Measurements from ENCODE around the gene NDUFB2.
"Not testable (repeated sequence)": the region's sequence is repeated elsewhere in the genome, so short reads cannot be mapped to it uniquely, and the experiment has no call there.

Gene NDUFB2

GRCh38 chr7:140678081-140678815 is 18.3 kb upstream of the NDUFB2 start:
- no peak overlapping the region for H3K4me3 Mint-ChIP-seq
- peaks cover 49% of the 10 kb centered on the region for H3K36me3 Mint-ChIP-seq
- H3K27ac Mint-ChIP-seq: no peak overlapping the region
- no peak for DNase-seq (ENCODE audit: low spot score in 2 of 2)
- H3K4me1 Mint-ChIP-seq: peaks cover 33% of the 10 kb centered on the region
- ATAC-seq: no peak
- no peaks in the 10 kb centered on the region for H3K9me3 Mint-ChIP-seq

GRCh38 chr7:140678816-140679130 is 17.7 kb upstream of the NDUFB2 start:
- H3K4me1 Mint-ChIP-seq: peaks cover 29% of the 10 kb centered on the region
- H3K4me3 Mint-ChIP-seq: no peak overlapping the region
- no peak for ATAC-seq
- H3K36me3 Mint-ChIP-seq: peaks cover 44% of the 10 kb centered on the region
- H3K9me3 Mint-ChIP-seq: no peaks in the 10 kb centered on the region
- no peak for DNase-seq (ENCODE audit: low spot score in 2 of 2)
- no peak overlapping the region for H3K27ac Mint-ChIP-seq

GRCh38 chr7:140679186-140679585 is 17.3 kb upstream of the NDUFB2 start:
- Mint-ChIP-seq H3K4me1 (peaks cover 25% of the 10 kb centered on the region), H3K4me3 (no peak overlapping the region), H3K27ac (peak overlapping the region; percentile 8), H3K9me3 (no peaks in the 10 kb centered on the region), H3K36me3 (peaks cover 47% of the 10 kb centered on the region)
- DNase-seq (ENCODE audit: low spot score in 2 of 2): no peak
- ATAC-seq: no peak

- Mint-ChIP-seq H3K36me3 (peaks cover 52% of the 10 kb centered on the region), H3K4me3 (no peak overlapping the region), H3K9me3 (no peaks in the 10 kb centered on the region), H3K4me1 (peaks cover 12% of the 10 kb centered on the region), H3K27ac (no peak overlapping the region)
- ATAC-seq (no peak), DNase-seq (ENCODE audit: low spot score in 2 of 2) (no peak)
Observed at GRCh38 chr7:140680886-140681285, 15.6 kb upstream of the NDUFB2 start.

- Mint-ChIP-seq H3K4me3 (no peak overlapping the region), H3K27ac (no peak overlapping the region), H3K36me3 (peaks cover 60% of the 10 kb centered on the region), H3K4me1 (peaks cover 12% of the 10 kb centered on the region), H3K9me3 (no peaks in the 10 kb centered on the region)
- no peak for ATAC-seq
- no peak for DNase-seq (ENCODE audit: low spot score in 2 of 2)
Observed at GRCh38 chr7:140681766-140682165, 14.7 kb upstream of the NDUFB2 start.

GRCh38 chr7:140683657-140684056 is 12.9 kb upstream of the NDUFB2 start:
- no peak for DNase-seq (ENCODE audit: low spot score in 2 of 2)
- Mint-ChIP-seq H3K36me3 (peaks cover 75% of the 10 kb centered on the region), H3K4me3 (no peak overlapping the region), H3K4me1 (no peaks in the 10 kb centered on the region), H3K27ac (peak overlapping the region; percentile 59), H3K9me3 (no peaks in the 10 kb centered on the region)
- no peak for ATAC-seq

- peak overlapping the region; percentile 59 for H3K27ac Mint-ChIP-seq
- H3K4me1 Mint-ChIP-seq: no peaks in the 10 kb centered on the region
- no peak overlapping the region for H3K4me3 Mint-ChIP-seq
- peaks cover 73% of the 10 kb centered on the region for H3K36me3 Mint-ChIP-seq
- no peak for DNase-seq (ENCODE audit: low spot score in 2 of 2)
- ATAC-seq: no peak
- no peaks in the 10 kb centered on the region for H3K9me3 Mint-ChIP-seq
Observed at GRCh38 chr7:140684066-140684950, 12.2 kb upstream of the NDUFB2 start.

- H3K4me1 Mint-ChIP-seq: no peaks in the 10 kb centered on the region
- no peak for ATAC-seq
- no peak overlapping the region for H3K27ac Mint-ChIP-seq
- peaks cover 66% of the 10 kb centered on the region for H3K36me3 Mint-ChIP-seq
- no peak overlapping the region for H3K4me3 Mint-ChIP-seq
- DNase-seq (ENCODE audit: low spot score in 2 of 2): no peak
- H3K9me3 Mint-ChIP-seq: no peaks in the 10 kb centered on the region
Observed at GRCh38 chr7:140685407-140686087, 11.0 kb upstream of the NDUFB2 start.

- Mint-ChIP-seq H3K36me3 (peaks cover 63% of the 10 kb centered on the region), H3K4me1 (no peaks in the 10 kb centered on the region)
Observed at GRCh38 chr7:140686921-140687320, 9.6 kb upstream of the NDUFB2 start.

GRCh38 chr7:140688341-140688740 is 8.2 kb upstream of the NDUFB2 start:
- no peak for DNase-seq (ENCODE audit: low spot score in 2 of 2)
- Mint-ChIP-seq H3K9me3 (no peaks in the 10 kb centered on the region), H3K4me3 (no peak overlapping the region), H3K36me3 (peaks cover 65% of the 10 kb centered on the region), H3K4me1 (peaks cover 9% of the 10 kb centered on the region), H3K27ac (no peak overlapping the region)
- ATAC-seq: no peak

More at GRCh38 chr7:140686921-140687320, 9.6 kb upstream of the NDUFB2 start:
- Mint-ChIP-seq H3K4me3 (no peak overlapping the region), H3K27ac (no peak overlapping the region), H3K9me3 (no peaks in the 10 kb centered on the region)
- ATAC-seq: no peak
- DNase-seq (ENCODE audit: low spot score in 2 of 2): no peak

- Mint-ChIP-seq H3K4me1 (peaks cover 11% of the 10 kb centered on the region), H3K4me3 (no peak overlapping the region), H3K27ac (no peak overlapping the region), H3K9me3 (no peaks in the 10 kb centered on the region), H3K36me3 (peaks cover 58% of the 10 kb centered on the region)
- DNase-seq (ENCODE audit: low spot score in 2 of 2): no peak
- no peak for ATAC-seq
Observed at GRCh38 chr7:140689199-140690152, 7.0 kb upstream of the NDUFB2 start.

- peaks cover 54% of the 10 kb centered on the region for H3K36me3 Mint-ChIP-seq
Observed at GRCh38 chr7:140691376-140692045, 5.0 kb upstream of the NDUFB2 start.

GRCh38 chr7:140693849-140694248 is 2.7 kb upstream of the NDUFB2 start:
- Mint-ChIP-seq H3K4me1 (peaks cover 36% of the 10 kb centered on the region), H3K36me3 (peaks cover 41% of the 10 kb centered on the region)
- not testable (repeated sequence) for H3K27ac Mint-ChIP-seq; H3K9me3 Mint-ChIP-seq; DNase-seq (ENCODE audit: low spot score in 2 of 2); H3K4me3 Mint-ChIP-seq; ATAC-seq

More at GRCh38 chr7:140691376-140692045, 5.0 kb upstream of the NDUFB2 start:
- Mint-ChIP-seq H3K27ac (peak overlapping the region; percentile 50), H3K9me3 (no peaks in the 10 kb centered on the region), H3K4me1 (peaks cover 17% of the 10 kb centered on the region), H3K4me3 (no peak overlapping the region)
- no peak for ATAC-seq
- DNase-seq (ENCODE audit: low spot score in 2 of 2): no peak

- Mint-ChIP-seq H3K4me3 (no peak overlapping the region), H3K4me1 (peaks cover 42% of the 10 kb centered on the region), H3K9me3 (no peaks in the 10 kb centered on the region), H3K27ac (no peak overlapping the region), H3K36me3 (peaks cover 40% of the 10 kb centered on the region)
- DNase-seq (ENCODE audit: low spot score in 2 of 2) (no peak), ATAC-seq (no peak)
Observed at GRCh38 chr7:140694592-140694991, 1.9 kb upstream of the NDUFB2 start.

All from stimulated activated effector memory CD8-positive, alpha-beta T cell treated with anti-CD3 and anti-CD28 coated beads, Interleukin-12 subunit alpha, Interleukin-12 subunit beta, amount 100 ng/mL, for 72 hours (primary cell).